Neutrophil (primary cell): ENCODE data around the gene PPP1R27.

ENCODE experiments used
- H3K27ac ChIP-seq: fragments of 200-600 bp; sonication (generic); 2 replicates; pipeline ENCODE4 v1.5.1; 2016; ENCODE audit warnings: mild to moderate bottlenecking, moderate library complexity
- H3K27me3 ChIP-seq: fragments of 200-600 bp; sonication (generic); 2 replicates; pipeline ENCODE4 v1.6.0; 2016; ENCODE audit warnings: mild to moderate bottlenecking
- H3K36me3 ChIP-seq: fragments of 200-600 bp; sonication (generic); 2 replicates; pipeline ENCODE4 v1.5.1; 2017
- H3K4me1 ChIP-seq, 2 experiments: fragments of 200-600 bp in 1 of 2; sonication (generic) in 1 of 2; 1 replicate in 1 of 2; 2 replicates in 1 of 2; pipeline versions ENCODE4 v1.5.1 to v1.6.1; 2013 to 2016; ENCODE audit warnings: low read depth in 1 of 2, low read length in 1 of 2, mild to moderate bottlenecking in 1 of 2, moderate library complexity in 1 of 2; ENCODE audit not compliant: control insufficient read depth in 1 of 2, insufficient read depth in 1 of 2
- H3K4me3 ChIP-seq, 2 experiments: fragments of 200-600 bp in 1 of 2; sonication (generic) in 1 of 2; 1 replicate in 1 of 2; 2 replicates in 1 of 2; pipeline ENCODE4 v1.5.1; 2013 to 2016; ENCODE audit warnings: low read depth in 1 of 2, low read length in 1 of 2, mild to moderate bottlenecking in 1 of 2, moderate library complexity in 1 of 2
- H3K9me3 ChIP-seq: fragments of 200-600 bp; sonication (generic); 2 replicates; pipeline ENCODE4 v1.5.1; 2016
- TF ChIP-seq, protein P1 (sequence below): fragments of 200-600 bp; sonication (generic); IDR thresholded peaks from 2 replicates; pipeline ENCODE4 v1.5.1; 2016; ENCODE audit warnings: antibody characterized with exemption

PPP1R27 gene

GRCh38 chr17:81801327-81801726, 33.5 kb downstream of the PPP1R27 start:
- H3K36me3 ChIP-seq, result no peaks in the 10 kb centered on the region
- no peak overlapping the region for H3K4me3 ChIP-seq
- peaks cover 73% of the 10 kb centered on the region for H3K27me3 ChIP-seq
- TF ChIP-seq, protein P1, sequence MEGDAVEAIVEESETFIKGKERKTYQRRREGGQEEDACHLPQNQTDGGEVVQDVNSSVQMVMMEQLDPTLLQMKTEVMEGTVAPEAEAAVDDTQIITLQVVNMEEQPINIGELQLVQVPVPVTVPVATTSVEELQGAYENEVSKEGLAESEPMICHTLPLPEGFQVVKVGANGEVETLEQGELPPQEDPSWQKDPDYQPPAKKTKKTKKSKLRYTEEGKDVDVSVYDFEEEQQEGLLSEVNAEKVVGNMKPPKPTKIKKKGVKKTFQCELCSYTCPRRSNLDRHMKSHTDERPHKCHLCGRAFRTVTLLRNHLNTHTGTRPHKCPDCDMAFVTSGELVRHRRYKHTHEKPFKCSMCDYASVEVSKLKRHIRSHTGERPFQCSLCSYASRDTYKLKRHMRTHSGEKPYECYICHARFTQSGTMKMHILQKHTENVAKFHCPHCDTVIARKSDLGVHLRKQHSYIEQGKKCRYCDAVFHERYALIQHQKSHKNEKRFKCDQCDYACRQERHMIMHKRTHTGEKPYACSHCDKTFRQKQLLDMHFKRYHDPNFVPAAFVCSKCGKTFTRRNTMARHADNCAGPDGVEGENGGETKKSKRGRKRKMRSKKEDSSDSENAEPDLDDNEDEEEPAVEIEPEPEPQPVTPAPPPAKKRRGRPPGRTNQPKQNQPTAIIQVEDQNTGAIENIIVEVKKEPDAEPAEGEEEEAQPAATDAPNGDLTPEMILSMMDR, result no peak
- peaks cover 0 to 8% of the 10 kb centered on the region in 2 experiments for H3K4me1 ChIP-seq
- H3K27ac ChIP-seq, result no peak overlapping the region
- H3K9me3 ChIP-seq, result no peaks in the 10 kb centered on the region

DNA sequence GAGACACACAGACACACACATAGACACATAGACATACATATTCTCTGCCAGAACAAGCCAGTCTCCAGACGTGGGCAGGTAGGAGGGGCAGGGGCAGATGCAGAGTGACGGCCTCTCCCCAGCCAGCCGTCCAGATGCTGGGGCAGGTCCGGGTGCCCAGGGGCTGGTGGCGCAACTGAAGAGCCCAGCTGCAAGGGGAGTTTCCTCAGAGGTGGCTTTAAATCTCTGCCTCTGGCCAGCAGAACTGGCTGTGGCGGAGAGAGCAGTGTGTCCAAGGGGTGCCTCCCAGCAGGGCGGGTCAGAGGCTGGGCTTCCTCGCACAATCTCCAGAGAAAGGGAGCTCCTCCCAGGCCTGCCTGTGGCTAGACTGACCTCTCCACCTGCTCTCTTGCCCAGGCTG, 40.3 kb downstream of the PPP1R27 start:
- H3K4me3 ChIP-seq, result no peak overlapping the region
- TF ChIP-seq, protein P1, result no peak

DNA sequence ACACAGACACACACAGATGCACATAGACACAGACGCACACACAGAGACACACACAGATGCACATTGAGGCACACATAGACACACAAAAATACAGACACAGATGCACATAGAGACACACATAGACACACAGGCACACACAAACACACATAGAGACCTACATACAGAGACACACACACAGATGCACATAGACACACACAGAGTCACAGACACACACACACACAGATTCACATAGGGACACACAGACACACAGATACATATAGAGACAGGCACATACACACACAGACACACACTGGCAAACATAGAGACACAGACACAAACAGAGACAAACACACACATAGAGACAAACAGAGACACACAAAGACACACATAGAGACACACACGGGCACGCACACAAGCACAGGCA, 40.8 kb downstream of the PPP1R27 start:
- TF ChIP-seq, protein P1, result no peak
- Histone ChIP-seq H3K4me1 (no peaks in the 10 kb centered on the region), H3K27ac (no peak overlapping the region), H3K9me3 (no peaks in the 10 kb centered on the region), H3K4me3 (no peak overlapping the region), H3K27me3 (peaks cover 15% of the 10 kb centered on the region), H3K36me3 (no peaks in the 10 kb centered on the region)

More for the DNA sequence above, 40.3 kb downstream of the PPP1R27 start:
- Histone ChIP-seq H3K9me3 (no peaks in the 10 kb centered on the region), H3K4me1 (no peaks in the 10 kb centered on the region), H3K27ac (no peak overlapping the region), H3K36me3 (no peaks in the 10 kb centered on the region), H3K27me3 (peaks cover 20% of the 10 kb centered on the region)

DNA sequence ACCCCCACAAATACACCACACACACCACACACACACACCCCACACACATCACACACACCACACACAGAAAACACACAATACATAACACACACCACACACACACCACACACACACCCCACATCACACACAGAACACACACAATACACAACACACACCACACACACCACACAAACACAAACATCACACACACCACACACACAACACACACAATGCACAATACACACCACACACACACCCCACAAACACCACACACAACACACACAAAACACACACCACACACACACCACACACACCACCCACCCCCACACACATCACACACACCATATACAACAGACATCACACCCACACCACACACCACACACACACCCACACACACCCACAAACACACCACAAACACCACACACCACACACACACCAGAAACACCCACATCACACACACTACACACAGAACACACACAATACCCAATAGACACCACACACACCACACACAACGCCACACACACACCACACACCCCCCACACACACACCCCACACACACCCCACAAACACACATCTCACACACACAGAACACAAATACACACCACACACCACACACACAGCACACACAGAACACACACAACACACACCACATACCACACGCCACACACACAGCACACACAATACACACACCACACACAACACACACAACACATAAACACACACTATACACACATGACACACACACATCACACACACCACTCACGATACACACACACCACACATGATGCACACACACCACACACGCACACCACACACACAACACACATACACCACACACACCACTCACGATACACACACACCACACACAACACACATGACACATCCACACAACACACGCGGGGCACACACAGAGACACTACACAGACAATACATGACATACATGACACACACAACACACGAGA, 41.9 kb downstream of the PPP1R27 start:
- H3K4me1 ChIP-seq, result no peaks in the 10 kb centered on the region
- H3K4me3 ChIP-seq, result no peak overlapping the region
- H3K27me3 ChIP-seq, result peaks cover 15% of the 10 kb centered on the region
- TF ChIP-seq, protein P1, result no peak
- no peaks in the 10 kb centered on the region for H3K9me3 ChIP-seq
- H3K27ac ChIP-seq, result no peak overlapping the region
- no peaks in the 10 kb centered on the region for H3K36me3 ChIP-seq
